Raji (cell line): ENCODE results near the gene PROM1.

Source experiments
- POLR2A ChIP-seq: IDR thresholded peaks from 2 replicates; pipeline ENCODE4 v1.6.1; 2011; ENCODE audit warnings: low read depth, low read length, control low read depth; ENCODE audit not compliant: insufficient read depth

The PROM1 gene

GRCh38 chr4:16031546-16032395 is 52.1 kb downstream of the PROM1 start:
- no peak for TF ChIP-seq POLR2A

- TF ChIP-seq POLR2A, result no peak
Measured at GRCh38 chr4:16029886-16030285, 53.9 kb downstream of the PROM1 start.

GRCh38 chr4:16029262-16029661 is 54.6 kb downstream of the PROM1 start:
- no peak for TF ChIP-seq POLR2A

GRCh38 chr4:16027626-16028025 is 56.2 kb downstream of the PROM1 start:
- no peak for TF ChIP-seq POLR2A

GRCh38 chr4:16027114-16027513 is 56.7 kb downstream of the PROM1 start:
- TF ChIP-seq POLR2A, result no peak

GRCh38 chr4:16026160-16026761 is 57.6 kb downstream of the PROM1 start:
- no peak for TF ChIP-seq POLR2A

- no peak for TF ChIP-seq POLR2A
Measured at GRCh38 chr4:16025268-16025667, 58.6 kb downstream of the PROM1 start.

- TF ChIP-seq POLR2A, result no peak
Measured at GRCh38 chr4:16023776-16024408, 59.9 kb downstream of the PROM1 start.

- TF ChIP-seq POLR2A, result no peak
Measured at GRCh38 chr4:16021804-16022560, 61.8 kb downstream of the PROM1 start.

GRCh38 chr4:16019649-16020048 is 64.2 kb downstream of the PROM1 start:
- no peak for TF ChIP-seq POLR2A

GRCh38 chr4:16018841-16019240 is 65.0 kb downstream of the PROM1 start:
- TF ChIP-seq POLR2A, result no peak

- no peak for TF ChIP-seq POLR2A
Measured at GRCh38 chr4:16018061-16018676, 65.7 kb downstream of the PROM1 start.

GRCh38 chr4:16016536-16016935 is 67.3 kb downstream of the PROM1 start:
- no peak for TF ChIP-seq POLR2A

GRCh38 chr4:16011173-16011572 is 72.7 kb downstream of the PROM1 start:
- TF ChIP-seq POLR2A, result no peak

- TF ChIP-seq POLR2A, result no peak
Measured at GRCh38 chr4:16009153-16009552, 74.7 kb downstream of the PROM1 start.
